HepG2 (cell line): Measurements from ENCODE around the gene F12. TPM values are rescaled to one million over a fixed set of nuclear protein-coding genes. Genes with fewer than 3 reads are reported as not detected.
"Not testable (repeated sequence)": the region's sequence is repeated elsewhere in the genome, so short reads cannot be mapped to it uniquely, and the experiment has no call there.

Source experiments
- ATAC-seq: fragments of 200-7000 bp; cut with Tn5 transposase; 3 replicates; pipeline ENCODE4 v1.9.1; 2020; ENCODE audit warnings: mild to moderate bottlenecking, moderate library complexity
- BruUV-seq: library from RNA; stranded (reverse); fragments of 400-500 nt; replicated peaks from 2 replicates; lab custom pipeline; 2021; lab: Mats Ljungman, UMichigan
- CTCF ChIA-PET: fragments of 300-600 bp; formaldehyde crosslinking; extraction: SDS; loops from one replicate; lab custom pipeline; 2021; ENCODE audit warnings: low total read pairs, inconsistent platforms, low intra/inter-chr PET ratio; lab: Yijun Ruan, JAX
- POLR2A ChIA-PET: fragments of 350-600 bp; sonication (Branson Sonifier 250); formaldehyde crosslinking; loops from one replicate; lab custom pipeline; 2020; ENCODE audit warnings: antibody characterized with exemption, inconsistent platforms; lab: Yijun Ruan, JAX
- DNase-seq: peaks from one replicate; pipeline ENCODE4 v3.0.0-alpha.2; 2015; ENCODE audit warnings: low spot score
- FAIRE-seq: peaks from 3 replicates; lab custom pipeline; 2011; peaks lifted over from hg19 to GRCh38; lab: Jason Lieb, UNC
- H2AFZ ChIP-seq: one replicate; pipeline ENCODE4 v1.6.1; 2011; ENCODE audit warnings: low read length, inconsistent platforms
- H3K27ac ChIP-seq: fragments of 300-600 bp; 3 replicates; pipeline ENCODE4 v1.8.0; 2011; ENCODE audit warnings: mixed run types, mild to moderate bottlenecking, mixed read lengths, low read length, inconsistent platforms; ENCODE audit not compliant: insufficient read depth; ENCODE audit errors: extremely low read length
- H3K27me3 ChIP-seq, 2 experiments: fragments of 200-600 bp in 1 of 2; 2 replicates in 1 of 2; 3 replicates in 1 of 2; pipeline versions ENCODE4 v1.6.0 to v1.8.0; 2011; ENCODE audit warnings: low read length in 2 of 2, mild to moderate bottlenecking in 2 of 2, moderate library complexity in 2 of 2, inconsistent platforms in 1 of 2; ENCODE audit not compliant: insufficient read depth in 2 of 2, control insufficient read depth in 1 of 2
- H3K36me3 ChIP-seq, 2 experiments: fragments of 200-600 bp in 1 of 2; replicated peaks in 1 of 2; 2 replicates in 1 of 2; 3 replicates in 1 of 2; pipeline versions ENCODE4 v1.5.1 to v1.8.0; 2011; ENCODE audit warnings: low read length in 2 of 2, inconsistent platforms in 1 of 2; ENCODE audit not compliant: insufficient read depth in 2 of 2, control insufficient read depth in 1 of 2
- H3K4me1 ChIP-seq: 2 replicates; pipeline ENCODE4 v1.5.1; 2012; ENCODE audit warnings: low read length, inconsistent platforms; ENCODE audit not compliant: insufficient read depth
- H3K4me2 ChIP-seq: 2 replicates; pipeline ENCODE4 v1.6.0; 2011; ENCODE audit warnings: low read depth, low read length, inconsistent platforms
- H3K4me3 ChIP-seq, 3 experiments: fragments of 200-600 bp in 1 of 3; sonication (generic), shearing (Covaris generic) in 1 of 3; replicated peaks in 1 of 3; 2 replicates each; pipeline ENCODE4 v1.5.1; 2011 to 2016; ENCODE audit warnings: low read length in 3 of 3, inconsistent platforms in 2 of 3, low read depth in 2 of 3, mild to moderate bottlenecking in 2 of 3, control low read depth in 1 of 3, mixed read lengths in 1 of 3; ENCODE audit not compliant: insufficient read depth in 1 of 3
- H3K79me2 ChIP-seq: one replicate; pipeline ENCODE4 v1.6.1; 2011; ENCODE audit warnings: low read length, inconsistent platforms; ENCODE audit not compliant: insufficient read depth
- H3K9ac ChIP-seq: 2 replicates; pipeline ENCODE4 v1.6.0; 2011; ENCODE audit warnings: mild to moderate bottlenecking, low read depth, low read length, inconsistent platforms; ENCODE audit not compliant: insufficient read depth
- H3K9me3 ChIP-seq: 2 replicates; pipeline ENCODE4 v1.5.1; 2012; ENCODE audit warnings: mild to moderate bottlenecking, low read length
- H4K20me1 ChIP-seq: 2 replicates; pipeline ENCODE4 v1.6.0; 2011; ENCODE audit warnings: inconsistent platforms, mild to moderate bottlenecking, low read length, moderate library complexity; ENCODE audit not compliant: insufficient read depth
- CEBPB ChIP-seq: IDR thresholded peaks from 2 replicates; pipeline ENCODE4 v1.6.1; 2011; ENCODE audit warnings: low read depth, low read length, improper control_type of control experiment, borderline replicate concordance
- TEAD3 ChIP-seq: optimal IDR thresholded peaks from 2 replicates; pipeline ENCODE3; 2016; ENCODE audit warnings: borderline replicate concordance
- TP53 ChIP-seq: sonication (generic); formaldehyde crosslinking; conservative IDR thresholded peaks from 2 replicates; pipeline ENCODE4 v1.4.0; 2020; ENCODE audit warnings: missing genetic modification reagents
- ZNF138 ChIP-seq: sonication (generic); formaldehyde crosslinking; IDR thresholded peaks from 2 replicates; pipeline ENCODE4 v1.5.0; 2020; ENCODE audit warnings: mild to moderate bottlenecking, low read depth, missing genetic modification reagents
- ZNF644 ChIP-seq: IDR thresholded peaks from 2 replicates; pipeline ENCODE4 v1.6.1; 2016; ENCODE audit warnings: low read depth
- WGBS: methylation state at CpG from one replicate; pipeline ENCODE4 v1.1.6; 2017; ENCODE audit warnings: low lambda C conversion rate; 5-methylcytosine and 5-hydroxymethylcytosine counted together
- in situ Hi-C: cut with HindIII; loops from 2 replicates; pipeline ENCODE4 v1.10.0; 2017; ENCODE audit warnings: low pct_unique_long_range_greater_than_20kb; ENCODE audit not compliant: extremely low pct_ligation_motif_present
- intact Hi-C: fragments of 100-400 bp; cut with micrococcal nuclease; formaldehyde crosslinking; loops from one replicate; pipeline ENCODE4 v1.10.0; 2022; ENCODE audit not compliant: unreplicated experiment
- polyA plus RNA-seq, 8 experiments: library from polyadenylated mRNA; depleted of rRNA in 3 of 8; stranded (reverse) in 7 of 8; unstranded in 1 of 8; fragments of >200 nt; fragmentation: Illumina TruSeq in 4 of 8; extraction: Trizol in 4 of 8; gene quantifications; 2 replicates each; pipeline versions ENCODE4 v1.2.1 to v1.2.3, GENCODE V29; 2011 to 2016; ENCODE audit warnings: low read depth in 4 of 8, missing spikeins in 1 of 8, mixed read lengths in 1 of 8; ENCODE audit not compliant: insufficient read depth in 1 of 8
- total RNA-seq, 5 experiments: library from RNA; depleted of rRNA; stranded (reverse); fragments of >200 nt; fragmentation: Illumina TruSeq; extraction: Trizol; gene quantifications; 2 replicates each; pipeline ENCODE4 v1.2.3, GENCODE V29; 2016; ENCODE audit warnings: low read depth in 1 of 5

F12 gene
- total and polyA plus RNA-seq, 2 of the 13 experiments (the other 11 are each of a cell fraction or from before 2014, with no cell fraction given) = 2.5 to 3.0 TPM

GRCh38 chr5:177419046-177419445 is 9.7 kb upstream of the F12 start:
- CTCF ChIA-PET = no interaction called here
- in situ Hi-C loops = no loop called here
- H3K79me2 ChIP-seq = no peaks in the 10 kb centered on the region
- H3K27ac ChIP-seq = no peak overlapping the region
- no peaks in the 10 kb centered on the region for H4K20me1 ChIP-seq
- no peak overlapping the region for H3K9ac ChIP-seq
- 87% methylated on average over 3 of the region's 3 CpGs for WGBS
- H3K4me1 ChIP-seq = peaks cover 27% of the 10 kb centered on the region
- no peaks in the 10 kb centered on the region for H3K36me3 ChIP-seq
- no peak overlapping the region for H3K4me2 ChIP-seq
- H3K9me3 ChIP-seq = no peaks in the 10 kb centered on the region
- H3K27me3 ChIP-seq = peaks cover 0 to 15% of the 10 kb centered on the region in 2 experiments; a peak in 2 of 5 replicates
- no TSS peak for BruUV-seq
- DNase-seq (no peak), FAIRE-seq (no peak), ATAC-seq (no peak; the same call in 2 of the 3 replicates)
- TF ChIP-seq CEBPB = peak; percentile 64; the same call in 1 of the 2 replicates
- no peak for TF ChIP-seq ZNF138 (CRISPR knock-in tag)
- TF ChIP-seq TP53 (CRISPR knock-in tag) = no peak
- TF ChIP-seq ZNF644 = 0 out of 2 replicates have a peak, but pooled peaks have one; percentile 34
- peak; percentile 32 for TF ChIP-seq TEAD3 (CRISPR knock-in tag)
- intact Hi-C loops = no loop called here
- H3K4me3 ChIP-seq = no peak overlapping the region
- POLR2A ChIA-PET = interaction anchor here (1.1 kb wide), 1 partner anchor 9 kb away, joined by 3 read pairs; the partner anchor contains the start of gene F12
- H2AFZ ChIP-seq = no peak overlapping the region

- ATAC-seq, H3K79me2 ChIP-seq, H2AFZ ChIP-seq, DNase-seq, H3K27ac ChIP-seq, H3K9me3 ChIP-seq, intact Hi-C loops, in situ Hi-C loops, H4K20me1 ChIP-seq, H3K9ac ChIP-seq, H3K4me3 ChIP-seq, H3K4me2 ChIP-seq, CTCF ChIA-PET, FAIRE-seq, H3K36me3 ChIP-seq, BruUV-seq: not testable (repeated sequence)
- 52% methylated on average over 6 of the region's 6 CpGs for WGBS
- POLR2A ChIA-PET = interaction anchor here (2.7 kb wide), 1 partner anchor 9 kb away, joined by 14 read pairs; the partner anchor contains the start of gene GRK6
- Histone ChIP-seq H3K4me1 (peaks cover 32% of the 10 kb centered on the region), H3K27me3 (peaks cover 0 to 13% of the 10 kb centered on the region in 2 experiments; a peak in 2 of 5 replicates)
Measured at GRCh38 chr5:177417081-177417480, 7.7 kb upstream of the F12 start.
